ENCODE data around the gene MAGI1.

DNA sequence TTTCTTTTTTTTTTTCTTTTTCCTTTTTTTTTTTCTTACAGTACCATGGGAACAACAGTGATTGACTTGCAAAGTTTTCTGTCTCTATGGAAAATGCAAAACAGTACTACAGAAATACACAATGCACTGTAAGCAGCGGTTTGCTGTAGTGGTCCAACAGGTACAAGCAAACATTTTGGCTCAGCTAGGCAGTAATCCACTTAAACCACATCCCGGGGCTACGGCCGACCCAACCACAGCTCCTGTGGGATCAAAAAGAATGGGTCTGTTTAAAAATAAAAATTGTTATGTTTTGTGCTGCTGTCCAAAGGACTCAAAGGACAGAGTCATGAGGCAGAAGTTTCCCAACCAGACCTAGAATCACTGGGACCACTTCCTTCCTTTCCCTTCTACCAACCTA is 683.8 kb downstream of the MAGI1 start:
- TF ChIP-seq ZFP30 (CRISPR knock-in tag; IDR thresholded peaks at IDR 0.05), result no peak
- TF ChIP-seq CREB5 (CRISPR knock-in tag; IDR thresholded peaks at IDR 0.05; ENCODE audit: low read depth), result no peak
- TF ChIP-seq ZNF565 (CRISPR knock-in tag; conservative IDR thresholded peaks at IDR 0.05; ENCODE audit: low read depth), result no peak
- no peak for TF ChIP-seq ZNF8 (CRISPR knock-in tag; IDR thresholded peaks at IDR 0.05)
- TF ChIP-seq, protein P1, sequence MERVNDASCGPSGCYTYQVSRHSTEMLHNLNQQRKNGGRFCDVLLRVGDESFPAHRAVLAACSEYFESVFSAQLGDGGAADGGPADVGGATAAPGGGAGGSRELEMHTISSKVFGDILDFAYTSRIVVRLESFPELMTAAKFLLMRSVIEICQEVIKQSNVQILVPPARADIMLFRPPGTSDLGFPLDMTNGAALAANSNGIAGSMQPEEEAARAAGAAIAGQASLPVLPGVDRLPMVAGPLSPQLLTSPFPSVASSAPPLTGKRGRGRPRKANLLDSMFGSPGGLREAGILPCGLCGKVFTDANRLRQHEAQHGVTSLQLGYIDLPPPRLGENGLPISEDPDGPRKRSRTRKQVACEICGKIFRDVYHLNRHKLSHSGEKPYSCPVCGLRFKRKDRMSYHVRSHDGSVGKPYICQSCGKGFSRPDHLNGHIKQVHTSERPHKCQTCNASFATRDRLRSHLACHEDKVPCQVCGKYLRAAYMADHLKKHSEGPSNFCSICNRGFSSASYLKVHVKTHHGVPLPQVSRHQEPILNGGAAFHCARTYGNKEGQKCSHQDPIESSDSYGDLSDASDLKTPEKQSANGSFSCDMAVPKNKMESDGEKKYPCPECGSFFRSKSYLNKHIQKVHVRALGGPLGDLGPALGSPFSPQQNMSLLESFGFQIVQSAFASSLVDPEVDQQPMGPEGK (CRISPR knock-in tag; IDR thresholded peaks at IDR 0.05; ENCODE audit: borderline replicate concordance), result no peak
- no peak for TF ChIP-seq ZFP3 (CRISPR knock-in tag; IDR thresholded peaks at IDR 0.05)
- no peak for TF ChIP-seq CSDC2 (CRISPR knock-in tag; IDR thresholded peaks at IDR 0.05)
- TF ChIP-seq SNAI2 (CRISPR knock-in tag; IDR thresholded peaks at IDR 0.05), result no peak
- TF ChIP-seq, protein P2, sequence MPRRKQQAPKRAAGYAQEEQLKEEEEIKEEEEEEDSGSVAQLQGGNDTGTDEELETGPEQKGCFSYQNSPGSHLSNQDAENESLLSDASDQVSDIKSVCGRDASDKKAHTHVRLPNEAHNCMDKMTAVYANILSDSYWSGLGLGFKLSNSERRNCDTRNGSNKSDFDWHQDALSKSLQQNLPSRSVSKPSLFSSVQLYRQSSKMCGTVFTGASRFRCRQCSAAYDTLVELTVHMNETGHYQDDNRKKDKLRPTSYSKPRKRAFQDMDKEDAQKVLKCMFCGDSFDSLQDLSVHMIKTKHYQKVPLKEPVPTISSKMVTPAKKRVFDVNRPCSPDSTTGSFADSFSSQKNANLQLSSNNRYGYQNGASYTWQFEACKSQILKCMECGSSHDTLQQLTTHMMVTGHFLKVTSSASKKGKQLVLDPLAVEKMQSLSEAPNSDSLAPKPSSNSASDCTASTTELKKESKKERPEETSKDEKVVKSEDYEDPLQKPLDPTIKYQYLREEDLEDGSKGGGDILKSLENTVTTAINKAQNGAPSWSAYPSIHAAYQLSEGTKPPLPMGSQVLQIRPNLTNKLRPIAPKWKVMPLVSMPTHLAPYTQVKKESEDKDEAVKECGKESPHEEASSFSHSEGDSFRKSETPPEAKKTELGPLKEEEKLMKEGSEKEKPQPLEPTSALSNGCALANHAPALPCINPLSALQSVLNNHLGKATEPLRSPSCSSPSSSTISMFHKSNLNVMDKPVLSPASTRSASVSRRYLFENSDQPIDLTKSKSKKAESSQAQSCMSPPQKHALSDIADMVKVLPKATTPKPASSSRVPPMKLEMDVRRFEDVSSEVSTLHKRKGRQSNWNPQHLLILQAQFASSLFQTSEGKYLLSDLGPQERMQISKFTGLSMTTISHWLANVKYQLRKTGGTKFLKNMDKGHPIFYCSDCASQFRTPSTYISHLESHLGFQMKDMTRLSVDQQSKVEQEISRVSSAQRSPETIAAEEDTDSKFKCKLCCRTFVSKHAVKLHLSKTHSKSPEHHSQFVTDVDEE (CRISPR knock-in tag; IDR thresholded peaks at IDR 0.05), result no peak
- TF ChIP-seq GLIS3 (CRISPR knock-in tag; IDR thresholded peaks at IDR 0.05), result no peak
- no peak for TF ChIP-seq ZNF70 (CRISPR knock-in tag; IDR thresholded peaks at IDR 0.05)
- no peak for TF ChIP-seq ARNTL (CRISPR knock-in tag; IDR thresholded peaks at IDR 0.05; ENCODE audit: borderline replicate concordance, low read depth)
- no peak for TF ChIP-seq RARB (CRISPR knock-in tag; IDR thresholded peaks at IDR 0.05)
- TF ChIP-seq BACH2 (CRISPR knock-in tag; IDR thresholded peaks at IDR 0.05; ENCODE audit: borderline replicate concordance), result no peak
